ENCODE results near the gene DNAI2.

- no peak for TF ChIP-seq EZH2 (IDR thresholded peaks at IDR 0.05)
- no peak for TF ChIP-seq POLR2AphosphoS5 (IDR thresholded peaks at IDR 0.05; ENCODE audit: borderline replicate concordance, low read depth, low read length)
- TF ChIP-seq FOXP2 (optimal IDR thresholded peaks at IDR 0.05; ENCODE audit: control extremely low read depth, extremely low read length, insufficient read depth) = no peak
These were observed 60.5 kb downstream of the DNAI2 start for GRCh38 chr17:74334393-74335039.
